ENCODE data around the gene CAPS2.

CAPS2 gene

GRCh38 chr12:75308279-75308678 is 21.8 kb downstream of the CAPS2 start:
- H3K4me2 ChIP-seq (ENCODE audit: low read length): no peak overlapping the region
- H2BK120ac ChIP-seq (ENCODE audit: insufficient read depth, low read length, poor library complexity): no peak overlapping the region
- H4K91ac ChIP-seq (ENCODE audit: low read depth, low read length): no peak overlapping the region
- H3K9me3 ChIP-seq (ENCODE audit: insufficient read depth, low read depth, low read length): no peaks in the 10 kb centered on the region
- no peak overlapping the region for H2BK5ac ChIP-seq (ENCODE audit: low read depth, low read length, poor library complexity)
- no peak overlapping the region for H2AK5ac ChIP-seq (ENCODE audit: low read length)
- H3K4me1 ChIP-seq (ENCODE audit: control insufficient read depth in 1 of 2, insufficient read depth in 2 of 2, low read length in 2 of 2): no peaks in the 10 kb centered on the region
- no peaks in the 10 kb centered on the region for H3K79me2 ChIP-seq (ENCODE audit: control insufficient read depth, insufficient read depth, low read length, poor library complexity)
- H3K27me3 ChIP-seq (ENCODE audit: insufficient read depth, low read length): no peaks in the 10 kb centered on the region
- H2AFZ ChIP-seq (ENCODE audit: insufficient read depth, low read length, poor library complexity): no peak overlapping the region
- no peak overlapping the region for H3K4me3 ChIP-seq (ENCODE audit: low read depth, low read length)
- H3K36me3 ChIP-seq (ENCODE audit: control insufficient read depth in 1 of 2, insufficient read depth in 2 of 2, low read length in 2 of 2): no peaks in the 10 kb centered on the region
- no peak overlapping the region for H3K14ac ChIP-seq (ENCODE audit: low read length)
- no peak for DNase-seq
- H3K18ac ChIP-seq (ENCODE audit: low read length): no peak overlapping the region
- H3K23ac ChIP-seq (ENCODE audit: low read length): no peak overlapping the region
- no peak overlapping the region for H3K9ac ChIP-seq (ENCODE audit: low read length)
- no peak overlapping the region for H3K27ac ChIP-seq (ENCODE audit: low read depth, low read length)
- H2BK12ac ChIP-seq (ENCODE audit: low read length): no peak overlapping the region
- H4K8ac ChIP-seq (ENCODE audit: low read depth, low read length): no peak overlapping the region
- no peak overlapping the region for H3K4ac ChIP-seq (ENCODE audit: low read depth, low read length)
- H4K12ac ChIP-seq (ENCODE audit: low read depth, low read length): no peak overlapping the region
- no CpG with 5 or more reads among the region's 2 CpGs for WGBS (ENCODE audit: extremely low coverage, insufficient coverage, insufficient read length)
- H3K79me1 ChIP-seq (ENCODE audit: low read length): no peaks in the 10 kb centered on the region

- Histone ChIP-seq H3K9me3 (ENCODE audit: insufficient read depth, low read depth, low read length) (no peaks in the 10 kb centered on the region), H3K14ac (ENCODE audit: low read length) (no peak overlapping the region), H2BK120ac (ENCODE audit: insufficient read depth, low read length, poor library complexity) (no peak overlapping the region), H3K23ac (ENCODE audit: low read length) (no peak overlapping the region), H3K4ac (ENCODE audit: low read depth, low read length) (no peak overlapping the region), H3K18ac (ENCODE audit: low read length) (no peak overlapping the region), H3K27me3 (ENCODE audit: insufficient read depth, low read length) (no peaks in the 10 kb centered on the region), H3K79me1 (ENCODE audit: low read length) (no peaks in the 10 kb centered on the region), H3K4me1 (ENCODE audit: control insufficient read depth in 1 of 2, insufficient read depth in 2 of 2, low read length in 2 of 2) (no peaks in the 10 kb centered on the region), H3K9ac (ENCODE audit: low read length) (no peak overlapping the region), H4K91ac (ENCODE audit: low read depth, low read length) (no peak overlapping the region), H4K12ac (ENCODE audit: low read depth, low read length) (no peak overlapping the region), H2BK12ac (ENCODE audit: low read length) (no peak overlapping the region), H3K4me3 (ENCODE audit: low read depth, low read length) (no peak overlapping the region), H4K8ac (ENCODE audit: low read depth, low read length) (no peak overlapping the region), H2AFZ (ENCODE audit: insufficient read depth, low read length, poor library complexity) (no peak overlapping the region), H3K36me3 (ENCODE audit: control insufficient read depth in 1 of 2, insufficient read depth in 2 of 2, low read length in 2 of 2) (no peaks in the 10 kb centered on the region), H3K4me2 (ENCODE audit: low read length) (no peak overlapping the region), H2BK5ac (ENCODE audit: low read depth, low read length, poor library complexity) (no peak overlapping the region), H3K27ac (ENCODE audit: low read depth, low read length) (no peak overlapping the region), H3K79me2 (ENCODE audit: control insufficient read depth, insufficient read depth, low read length, poor library complexity) (no peaks in the 10 kb centered on the region), H2AK5ac (ENCODE audit: low read length) (no peak overlapping the region)
- no peak for DNase-seq
- no CpG with 5 or more reads among the region's 56 CpGs for WGBS (ENCODE audit: extremely low coverage, insufficient coverage, insufficient read length)
Measured at GRCh38 chr12:75305412-75306332, 24.5 kb downstream of the CAPS2 start.

DNA sequence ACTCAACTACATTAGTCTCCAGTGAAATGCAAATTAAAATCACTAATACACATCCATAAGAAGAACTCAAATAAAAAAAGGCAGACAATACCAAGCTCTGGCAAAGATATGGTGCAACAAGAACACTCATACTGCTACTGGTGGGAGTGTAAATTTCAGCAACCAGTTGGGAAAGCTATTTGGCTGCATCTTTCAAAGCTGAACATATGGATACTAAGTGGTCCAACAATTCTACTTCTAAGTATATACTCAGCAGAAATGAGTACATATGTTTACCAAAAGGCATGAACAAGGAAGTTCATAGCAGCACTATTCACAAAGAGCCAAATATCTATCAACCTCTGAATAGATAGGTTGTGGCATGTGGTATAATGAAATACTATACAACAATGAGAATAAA is 27.3 kb downstream of the CAPS2 start:
- DNase-seq: no peak
- no peak overlapping the region for H2BK12ac ChIP-seq (ENCODE audit: low read length)
- no peak overlapping the region for H2BK5ac ChIP-seq (ENCODE audit: low read depth, low read length, poor library complexity)
- H4K12ac ChIP-seq (ENCODE audit: low read depth, low read length): no peak overlapping the region
- H3K9ac ChIP-seq (ENCODE audit: low read length): no peak overlapping the region
- H3K4ac ChIP-seq (ENCODE audit: low read depth, low read length): no peak overlapping the region
- H3K27ac ChIP-seq (ENCODE audit: low read depth, low read length): no peak overlapping the region
- H2BK120ac ChIP-seq (ENCODE audit: insufficient read depth, low read length, poor library complexity): no peak overlapping the region
- no peak overlapping the region for H4K91ac ChIP-seq (ENCODE audit: low read depth, low read length)
- H3K79me2 ChIP-seq (ENCODE audit: control insufficient read depth, insufficient read depth, low read length, poor library complexity): no peaks in the 10 kb centered on the region
- H3K23ac ChIP-seq (ENCODE audit: low read length): no peak overlapping the region
- H3K79me1 ChIP-seq (ENCODE audit: low read length): no peaks in the 10 kb centered on the region
- H2AK5ac ChIP-seq (ENCODE audit: low read length): no peak overlapping the region
- no peak overlapping the region for H4K8ac ChIP-seq (ENCODE audit: low read depth, low read length)
- no peak overlapping the region for H3K18ac ChIP-seq (ENCODE audit: low read length)
- no peak overlapping the region for H2AFZ ChIP-seq (ENCODE audit: insufficient read depth, low read length, poor library complexity)
- no peaks in the 10 kb centered on the region for H3K4me1 ChIP-seq (ENCODE audit: control insufficient read depth in 1 of 2, insufficient read depth in 2 of 2, low read length in 2 of 2)
- no peak overlapping the region for H3K4me3 ChIP-seq (ENCODE audit: low read depth, low read length)
- H3K9me3 ChIP-seq (ENCODE audit: insufficient read depth, low read depth, low read length): no peaks in the 10 kb centered on the region
- H3K4me2 ChIP-seq (ENCODE audit: low read length): no peak overlapping the region
- no peak overlapping the region for H3K14ac ChIP-seq (ENCODE audit: low read length)
- H3K36me3 ChIP-seq (ENCODE audit: control insufficient read depth in 1 of 2, insufficient read depth in 2 of 2, low read length in 2 of 2): no peaks in the 10 kb centered on the region
- no peaks in the 10 kb centered on the region for H3K27me3 ChIP-seq (ENCODE audit: insufficient read depth, low read length)

GRCh38 chr12:75302225-75302624 is 27.9 kb downstream of the CAPS2 start:
- no peak overlapping the region for H2AFZ ChIP-seq (ENCODE audit: insufficient read depth, low read length, poor library complexity)
- no peaks in the 10 kb centered on the region for H3K4me1 ChIP-seq (ENCODE audit: control insufficient read depth in 1 of 2, insufficient read depth in 2 of 2, low read length in 2 of 2)
- no peak overlapping the region for H3K4me2 ChIP-seq (ENCODE audit: low read length)
- no peak overlapping the region for H3K14ac ChIP-seq (ENCODE audit: low read length)
- no peak overlapping the region for H3K23ac ChIP-seq (ENCODE audit: low read length)
- H4K12ac ChIP-seq (ENCODE audit: low read depth, low read length): no peak overlapping the region
- H4K91ac ChIP-seq (ENCODE audit: low read depth, low read length): no peak overlapping the region
- no peak overlapping the region for H3K27ac ChIP-seq (ENCODE audit: low read depth, low read length)
- no CpG with 5 or more reads among the region's 2 CpGs for WGBS (ENCODE audit: extremely low coverage, insufficient coverage, insufficient read length)
- no peak overlapping the region for H2BK5ac ChIP-seq (ENCODE audit: low read depth, low read length, poor library complexity)
- H4K8ac ChIP-seq (ENCODE audit: low read depth, low read length): no peak overlapping the region
- H3K36me3 ChIP-seq (ENCODE audit: control insufficient read depth in 1 of 2, insufficient read depth in 2 of 2, low read length in 2 of 2): no peaks in the 10 kb centered on the region
- no peak for DNase-seq
- H3K4ac ChIP-seq (ENCODE audit: low read depth, low read length): no peak overlapping the region
- no peak overlapping the region for H3K9ac ChIP-seq (ENCODE audit: low read length)
- H3K79me2 ChIP-seq (ENCODE audit: control insufficient read depth, insufficient read depth, low read length, poor library complexity): no peaks in the 10 kb centered on the region
- H3K27me3 ChIP-seq (ENCODE audit: insufficient read depth, low read length): no peaks in the 10 kb centered on the region
- no peaks in the 10 kb centered on the region for H3K79me1 ChIP-seq (ENCODE audit: low read length)
- H3K4me3 ChIP-seq (ENCODE audit: low read depth, low read length): no peak overlapping the region
- no peak overlapping the region for H2AK5ac ChIP-seq (ENCODE audit: low read length)
- no peak overlapping the region for H2BK12ac ChIP-seq (ENCODE audit: low read length)
- H3K9me3 ChIP-seq (ENCODE audit: insufficient read depth, low read depth, low read length): no peaks in the 10 kb centered on the region
- no peak overlapping the region for H3K18ac ChIP-seq (ENCODE audit: low read length)
- no peak overlapping the region for H2BK120ac ChIP-seq (ENCODE audit: insufficient read depth, low read length, poor library complexity)
